NCI-H748 (cell line): Measurements from ENCODE around the gene ENG.
A peak's percentile ranks its signal among the peaks of the same experiment; 100 is the strongest.
"Not testable (repeated sequence)": the region's sequence is repeated elsewhere in the genome, so short reads cannot be mapped to it uniquely, and the experiment has no call there.

Source experiments
- DNase-seq: peaks from one replicate; lab custom pipeline; 2025; ENCODE audit not compliant: unreplicated experiment; lab: John Stamatoyannopoulos, UW

The ENG gene

DNA sequence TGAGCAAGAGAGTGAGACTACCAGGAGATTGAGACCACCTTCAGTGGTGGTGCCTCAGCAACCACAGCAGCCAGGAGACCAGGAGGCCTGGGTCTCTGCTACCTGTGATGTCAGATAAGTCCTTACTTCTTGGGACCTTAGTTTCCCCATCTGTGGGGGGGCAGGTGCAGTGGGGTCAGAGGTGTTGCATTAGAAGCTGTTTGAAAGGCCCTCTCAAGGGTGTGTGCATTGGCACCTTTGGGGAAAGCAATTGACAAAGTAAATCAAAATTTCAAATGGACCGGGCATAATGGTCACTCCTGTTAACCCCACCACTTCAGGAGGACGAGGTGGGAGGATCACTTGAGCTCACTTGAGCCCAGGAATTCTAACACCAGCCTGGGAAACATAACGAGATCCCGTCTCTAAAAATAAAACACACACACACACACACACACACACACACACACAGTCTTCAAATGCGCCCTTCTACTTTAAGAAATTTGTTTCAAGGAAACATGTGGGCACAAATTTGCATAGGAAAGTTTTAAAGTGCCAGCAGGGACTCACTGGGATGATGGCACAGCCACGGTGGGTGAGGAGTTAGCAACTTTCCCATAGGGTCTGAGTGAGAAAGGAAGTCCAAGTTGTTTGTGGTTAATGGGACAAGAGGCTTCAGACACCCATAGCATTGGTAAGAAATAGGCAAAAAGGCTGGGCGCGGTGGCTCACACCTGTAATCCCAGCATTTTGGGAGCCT lies 24.4 kb upstream of the ENG start:
- DNase-seq, result no peak

DNA sequence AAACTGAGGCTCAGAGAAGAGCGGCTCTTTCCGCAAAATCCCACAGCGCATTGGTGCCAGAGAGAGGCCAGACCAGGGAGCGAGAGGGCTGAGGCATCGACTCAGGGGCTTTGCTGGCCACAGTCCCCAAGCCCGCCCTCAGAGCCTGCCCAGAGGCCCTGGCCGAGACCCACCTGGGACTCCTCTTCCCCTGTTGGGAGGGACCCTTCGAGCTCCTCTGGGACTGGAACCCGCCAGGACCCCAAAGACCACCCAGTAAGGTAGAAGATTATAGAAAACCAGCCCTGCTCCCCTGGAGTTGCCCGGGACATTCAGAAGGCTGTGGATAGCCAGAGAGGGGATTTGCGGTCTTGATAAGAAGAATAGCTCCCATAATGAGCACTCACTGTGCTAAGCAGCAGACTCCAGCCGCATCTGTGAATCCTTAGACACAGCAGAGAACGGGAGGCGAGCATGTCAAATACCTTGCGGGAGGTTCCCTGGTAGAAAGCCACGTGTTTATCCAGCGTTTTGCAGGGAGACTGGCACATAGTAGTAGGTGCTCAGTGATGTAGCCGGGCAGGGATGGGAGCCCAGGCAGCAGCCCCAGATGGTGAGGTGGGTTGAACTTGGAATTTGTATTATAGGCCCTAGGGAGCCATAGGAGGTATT lies 23.7 kb upstream of the ENG start:
- peak; percentile 29 for DNase-seq

DNA sequence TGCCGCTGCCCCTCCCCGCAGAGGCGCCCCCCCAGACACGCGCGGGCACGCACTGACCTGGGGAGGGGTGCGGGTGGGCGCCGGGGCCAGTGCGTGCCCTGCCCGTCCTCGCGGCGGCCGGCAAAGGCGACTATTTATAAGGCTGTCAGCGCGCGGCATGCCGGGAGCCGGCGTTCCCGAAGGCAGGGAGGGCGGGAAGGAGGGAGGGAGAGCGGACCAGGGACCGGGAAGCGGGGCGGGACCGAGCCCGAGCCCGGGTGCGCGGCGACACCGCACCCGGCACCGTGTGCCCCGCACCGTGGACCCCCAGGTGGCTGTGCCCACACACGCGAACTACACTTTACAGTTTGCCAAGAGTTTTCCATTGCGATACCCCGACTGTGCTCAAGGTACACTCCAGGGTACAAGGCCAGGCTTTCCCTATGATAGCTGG lies 23.1 kb upstream of the ENG start, which contains the start of gene AK1:
Gene AK1 (minus strand): TSS at position 110 of the 433 bp plus-strand sequence. CDS start 3,058 bp downstream, outside the sequence.
- DNase-seq, result peak; percentile 78

DNA sequence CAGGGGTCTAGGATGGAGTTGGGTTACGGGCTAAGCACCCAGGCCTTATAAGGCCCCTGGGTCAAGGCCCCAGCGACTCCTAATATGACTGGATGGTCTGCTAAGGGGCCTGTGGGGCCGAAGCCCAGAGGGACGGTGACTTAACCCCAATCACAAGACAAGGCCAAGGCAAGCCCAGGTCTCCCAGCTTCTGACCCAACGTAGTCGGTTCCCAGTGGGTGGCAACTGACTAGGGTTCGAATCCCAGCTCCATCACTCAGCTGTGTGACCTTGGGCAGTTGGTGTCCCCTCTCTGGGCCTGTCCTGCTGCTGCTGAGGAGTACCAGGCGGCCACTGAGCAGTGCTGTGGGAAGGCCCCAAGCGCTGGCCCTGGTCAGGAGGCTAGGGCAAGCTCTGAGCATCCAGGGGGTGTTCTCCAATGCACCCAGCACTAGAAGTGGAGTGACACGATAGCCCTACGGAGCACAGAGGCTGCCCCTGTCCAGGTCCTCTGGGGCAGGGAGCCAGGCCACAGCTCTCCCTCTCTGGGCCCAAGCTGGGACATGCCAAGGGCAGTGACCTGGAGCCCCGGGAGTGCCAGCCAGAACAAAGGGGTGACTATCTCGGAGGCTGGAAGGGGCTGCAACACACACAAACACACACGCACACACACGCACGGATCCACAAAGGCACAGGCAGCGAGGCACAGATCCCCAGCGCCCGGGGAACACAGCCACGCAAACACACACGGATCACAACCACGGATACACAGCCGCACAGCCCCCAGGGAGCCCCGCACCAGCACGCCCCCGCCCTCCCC lies 22.5 kb upstream of the ENG start:
- peak; percentile 53 for DNase-seq

DNA sequence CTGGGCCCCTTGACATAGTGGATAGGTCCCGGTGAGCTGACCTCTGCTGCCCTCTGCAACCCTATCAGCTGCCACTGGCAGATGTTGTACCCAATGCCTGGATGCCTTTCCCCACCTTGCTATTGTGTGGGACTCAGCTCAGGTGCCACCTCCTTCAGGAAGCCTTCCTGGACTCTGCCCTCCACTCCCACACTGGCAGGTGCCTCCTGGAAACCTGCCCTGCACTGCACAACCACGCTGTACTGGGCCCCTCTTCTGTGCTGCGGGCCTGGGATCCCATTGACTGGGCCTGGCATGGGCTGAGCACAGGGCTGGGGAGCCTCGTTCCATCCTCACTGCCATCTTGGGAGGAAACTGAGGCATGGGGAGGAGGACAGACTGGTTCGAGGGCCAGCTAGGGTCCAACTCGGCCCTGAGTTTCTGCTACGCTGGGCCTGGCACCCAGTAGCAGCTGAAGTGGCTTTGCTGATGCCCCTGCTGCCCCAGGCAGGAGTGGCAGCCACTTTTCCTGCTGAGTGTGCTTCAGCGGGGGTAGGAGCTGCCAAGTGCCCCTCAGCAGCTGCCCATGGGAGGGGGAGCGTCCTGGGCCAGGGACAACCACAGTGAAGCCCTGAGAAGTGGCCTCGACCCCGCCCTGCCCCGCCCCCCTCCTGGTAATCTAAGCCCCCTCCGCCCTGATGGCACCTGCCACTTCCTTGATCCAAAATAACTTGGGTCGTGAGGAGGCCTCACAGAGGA lies 21.7 kb upstream of the ENG start:
- DNase-seq, result no peak

DNA sequence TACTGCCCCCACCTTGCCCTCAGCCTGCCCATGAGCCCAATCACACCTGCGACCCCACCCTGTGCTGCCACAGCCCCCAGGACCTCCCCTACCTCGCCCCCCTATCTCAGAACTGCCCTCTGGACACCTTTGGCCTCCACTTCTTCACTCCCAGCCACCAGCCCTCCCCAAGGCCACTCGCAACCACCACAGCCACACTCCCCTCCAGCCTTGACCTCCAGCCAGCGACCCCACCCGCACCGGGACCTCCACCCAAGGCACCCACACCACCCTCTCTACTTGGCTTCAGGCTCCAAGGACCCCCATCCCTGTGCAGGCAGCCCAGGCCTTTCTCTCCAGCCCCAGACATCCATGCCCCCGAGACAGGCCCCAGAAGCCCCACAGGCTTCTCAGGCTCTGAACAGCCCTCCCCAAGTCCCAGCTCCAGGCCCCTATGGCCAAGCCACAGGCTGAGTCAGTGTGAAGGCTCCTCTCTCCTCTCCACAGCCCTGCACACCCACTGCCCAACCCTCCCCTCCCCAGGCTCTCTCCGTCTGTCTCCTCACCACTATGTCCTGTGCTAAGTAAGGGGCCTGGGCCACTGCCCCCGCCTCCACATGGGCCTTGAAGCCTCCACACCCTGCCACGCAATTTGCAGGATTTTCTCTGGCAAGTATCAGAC lies 21.0 kb upstream of the ENG start:
- DNase-seq, result no peak

DNA sequence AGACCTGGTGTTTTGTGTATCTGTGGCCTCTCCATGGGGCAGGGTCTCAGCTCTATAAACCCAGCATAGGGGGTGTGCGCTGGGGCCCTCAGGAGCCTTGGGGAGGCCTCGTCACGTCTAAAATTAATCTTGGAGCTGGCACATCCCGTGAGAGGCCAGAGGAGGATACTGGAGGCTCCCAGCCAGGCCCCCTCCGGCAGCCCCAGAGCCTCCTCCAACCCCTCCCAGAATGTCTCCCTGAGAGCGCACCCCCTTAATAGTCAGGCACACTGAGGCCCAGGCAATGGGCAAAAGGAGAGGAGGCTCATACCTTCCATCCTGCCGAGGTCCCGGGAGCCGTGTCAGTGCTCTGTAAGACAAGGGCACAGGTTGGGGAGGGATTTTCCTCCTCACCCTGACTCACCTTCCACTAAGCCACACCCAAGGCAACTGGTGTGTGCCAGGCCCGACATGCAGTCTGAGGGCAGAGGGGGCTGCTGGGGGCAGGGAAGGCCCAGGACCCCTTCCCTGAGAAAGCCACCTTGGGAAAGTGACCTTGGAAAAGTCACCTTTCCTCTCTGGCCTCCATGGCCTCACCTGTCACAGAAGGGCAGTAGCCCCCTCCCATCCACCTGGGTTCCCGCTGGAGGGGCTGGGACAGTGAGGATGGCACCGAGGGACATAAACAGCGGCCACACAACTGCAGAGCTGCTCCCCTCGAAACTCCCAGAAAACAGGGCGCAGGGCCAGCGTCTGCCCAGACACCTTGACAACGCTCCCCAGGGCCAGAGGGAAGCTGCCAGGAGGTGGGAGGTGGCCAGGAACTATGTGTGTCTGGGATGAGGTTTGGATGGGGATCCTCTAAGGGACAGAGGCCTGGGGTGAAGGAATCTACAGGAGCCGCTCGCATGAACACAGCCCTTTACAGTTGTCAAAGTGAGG lies 20.1 kb upstream of the ENG start:
- no peak for DNase-seq

DNA sequence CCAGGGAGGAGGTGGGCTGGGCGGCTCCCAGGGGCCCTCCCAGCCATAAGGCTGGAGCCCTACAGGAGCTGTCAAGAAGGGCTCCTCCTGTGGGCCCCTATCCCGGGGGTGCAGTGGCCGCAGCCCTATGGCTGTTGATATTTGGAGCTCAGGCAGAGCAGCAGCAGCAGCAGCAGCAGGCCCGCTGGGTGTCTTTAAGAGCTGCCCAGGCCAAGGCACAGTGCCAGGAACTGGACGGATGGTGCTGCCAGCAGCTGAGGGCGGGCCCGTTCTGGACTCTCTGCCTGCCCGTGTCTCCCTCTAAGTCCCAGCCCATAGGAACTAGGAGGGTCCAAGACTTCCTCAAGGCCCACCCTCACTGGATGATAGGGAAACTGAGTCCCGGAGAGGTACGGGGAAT lies 19.4 kb upstream of the ENG start:
- no peak for DNase-seq

DNA sequence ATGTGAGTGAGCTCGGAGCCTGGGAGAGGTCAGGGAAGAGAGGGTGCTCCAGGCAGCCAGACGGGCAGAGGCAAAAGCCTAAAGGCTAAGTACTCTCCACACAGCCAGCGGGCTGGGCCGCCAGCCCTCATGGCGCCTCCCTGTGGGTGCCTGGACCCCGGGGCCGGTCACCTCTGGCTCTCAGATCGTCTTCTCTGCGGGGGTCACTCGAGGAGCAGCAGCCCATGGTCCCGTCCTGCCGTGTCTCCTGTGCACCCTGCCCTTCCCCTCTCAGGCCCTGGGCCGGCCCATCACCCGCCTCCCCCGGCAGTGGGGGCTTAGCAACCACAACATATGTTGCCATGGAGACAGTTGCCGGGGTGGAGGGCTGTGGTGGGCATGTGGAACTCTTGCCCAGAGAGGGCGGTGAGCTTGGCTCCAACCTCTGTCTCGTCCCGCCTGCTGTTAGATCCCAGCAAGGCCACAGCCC lies 18.8 kb upstream of the ENG start:
- DNase-seq, result no peak

DNA sequence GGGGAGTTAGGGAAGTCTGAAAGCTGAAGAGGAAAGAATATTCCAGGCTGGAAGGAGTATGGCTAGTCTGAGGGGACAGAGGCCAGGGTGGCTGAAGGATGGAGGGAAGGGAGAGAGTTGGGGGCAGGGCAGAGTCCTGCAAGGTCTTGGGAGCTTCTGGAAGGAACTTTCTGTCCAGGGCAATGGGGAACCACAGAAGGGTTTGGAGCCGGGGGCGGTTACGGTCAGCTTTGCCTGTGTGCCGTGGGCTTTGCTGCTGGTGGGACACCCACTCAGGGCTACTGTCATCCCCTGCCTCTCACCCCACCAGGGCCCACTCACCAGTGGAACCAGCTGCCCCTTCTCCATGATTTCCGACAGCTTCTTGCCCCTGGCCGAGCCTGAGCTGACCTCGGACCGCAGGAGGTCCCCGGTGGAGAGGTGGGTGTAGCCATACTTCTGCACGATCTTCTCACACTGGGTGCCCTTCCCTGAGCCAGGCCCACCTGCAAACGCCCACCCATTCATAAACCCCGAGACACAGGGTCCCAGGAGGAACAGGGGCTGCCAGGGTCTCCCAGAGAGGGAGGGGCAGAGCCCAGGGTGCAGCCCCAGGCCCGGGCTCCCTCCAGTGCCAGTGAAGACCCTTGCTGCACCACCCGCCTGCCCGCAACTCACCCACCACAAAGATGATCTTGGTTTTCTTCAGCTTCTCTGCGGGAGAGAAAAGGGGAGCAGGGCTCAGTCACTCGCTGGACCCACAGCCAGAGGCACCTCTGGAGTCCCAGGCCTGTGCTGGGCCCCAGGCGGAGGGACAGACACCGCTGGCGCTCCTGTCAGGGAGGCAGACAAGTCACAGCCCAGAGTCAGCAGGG lies 18.1 kb upstream of the ENG start:
- DNase-seq, result no peak

DNA sequence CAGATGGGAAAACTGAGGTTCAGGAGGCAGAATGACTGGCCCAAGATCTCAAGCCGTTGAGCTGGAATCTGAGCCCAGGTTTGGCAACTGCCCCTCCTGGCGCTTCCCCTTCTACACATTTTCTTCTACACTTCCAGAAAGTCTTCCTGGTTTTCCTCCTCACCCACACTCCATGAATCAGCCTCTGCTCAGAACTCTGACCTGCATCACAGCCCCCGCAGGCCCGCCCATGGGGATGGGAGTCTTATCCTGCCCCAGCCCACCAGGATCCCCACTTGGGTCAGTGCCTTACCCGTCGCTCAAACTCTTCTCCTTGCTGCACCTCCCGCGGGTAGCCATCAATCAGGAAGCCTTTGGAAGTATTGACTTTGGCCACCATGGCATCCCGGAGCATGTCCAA lies 17.1 kb upstream of the ENG start:
- DNase-seq, result no peak

DNA sequence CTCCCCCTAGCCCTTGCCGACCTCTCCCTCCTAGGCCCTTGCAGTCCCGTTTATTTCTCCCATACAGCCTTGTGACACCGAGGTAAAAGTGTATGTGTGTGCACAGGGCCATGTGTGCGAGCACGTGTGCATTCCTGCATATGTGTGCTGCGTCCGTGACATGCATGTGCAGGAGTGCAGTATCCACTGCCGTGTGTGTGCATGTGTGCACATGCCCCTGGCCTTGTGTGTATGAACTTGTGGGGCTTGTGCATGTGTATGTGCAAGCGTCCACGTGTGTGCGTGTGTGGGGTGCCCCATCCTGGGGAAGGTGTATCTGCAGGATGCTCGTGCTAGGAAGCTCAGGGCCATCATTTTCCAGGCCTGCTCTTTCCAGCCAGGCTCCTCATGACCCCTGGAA lies 16.4 kb upstream of the ENG start:
- no peak for DNase-seq

DNA sequence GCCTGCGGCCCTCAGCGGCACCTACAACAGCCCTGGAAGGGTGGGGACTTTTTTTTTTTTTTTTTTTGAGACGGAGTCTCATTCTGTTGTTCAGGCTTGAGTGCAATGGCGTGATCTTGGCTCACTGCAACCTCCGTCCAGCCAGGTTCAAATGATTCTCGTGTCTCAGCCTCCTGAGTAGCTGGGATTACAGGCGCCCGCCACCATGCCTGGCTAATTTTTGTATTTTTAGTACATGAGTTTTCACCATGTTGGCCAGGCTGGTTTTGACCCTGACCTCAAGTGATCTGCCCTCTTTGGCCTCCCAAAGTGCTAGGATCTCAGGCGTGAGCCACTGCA lies 15.7 kb upstream of the ENG start:
- not testable (repeated sequence) for DNase-seq

DNA sequence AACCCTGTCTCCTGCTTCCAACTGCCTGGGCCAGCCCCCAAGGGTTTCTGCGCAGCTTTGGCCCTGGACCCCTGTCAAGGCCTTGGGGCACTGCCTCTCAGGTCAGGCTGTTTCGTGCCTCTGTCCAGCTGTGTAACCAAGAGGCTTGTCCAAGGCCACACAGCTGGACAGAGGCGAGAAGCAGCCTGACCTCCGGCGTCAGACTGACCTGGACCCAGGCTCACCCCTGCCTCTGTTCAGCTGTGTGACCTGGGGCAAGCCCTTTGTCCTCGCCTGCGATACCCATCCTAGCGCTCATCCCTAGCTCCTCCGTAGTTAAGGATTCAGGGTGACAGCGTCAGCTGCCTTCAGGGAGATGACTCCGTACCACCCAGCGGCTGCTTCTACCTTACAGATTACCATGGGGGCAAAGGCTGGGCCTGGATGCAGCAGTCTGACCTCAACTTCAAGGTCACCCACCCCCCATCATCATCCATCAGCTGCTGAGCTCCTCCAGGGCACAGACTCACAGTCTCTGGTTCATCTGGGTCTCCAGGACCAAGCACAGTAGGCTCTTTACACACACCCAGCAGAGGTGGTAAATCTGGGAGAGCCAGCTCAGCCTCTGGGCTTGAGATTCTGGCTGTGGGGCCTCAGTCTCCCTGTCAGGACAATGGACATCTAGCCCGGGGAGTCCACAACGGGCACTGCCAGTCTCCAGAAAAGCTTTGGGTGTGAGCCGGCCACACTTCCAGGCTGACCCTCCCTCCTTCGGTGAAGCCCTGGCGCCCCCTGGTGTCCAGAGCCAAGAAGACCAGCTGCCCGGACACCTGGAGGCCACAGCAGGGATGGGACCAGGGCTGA lies 15.1 kb upstream of the ENG start:
- peak; percentile 78 for DNase-seq

DNA sequence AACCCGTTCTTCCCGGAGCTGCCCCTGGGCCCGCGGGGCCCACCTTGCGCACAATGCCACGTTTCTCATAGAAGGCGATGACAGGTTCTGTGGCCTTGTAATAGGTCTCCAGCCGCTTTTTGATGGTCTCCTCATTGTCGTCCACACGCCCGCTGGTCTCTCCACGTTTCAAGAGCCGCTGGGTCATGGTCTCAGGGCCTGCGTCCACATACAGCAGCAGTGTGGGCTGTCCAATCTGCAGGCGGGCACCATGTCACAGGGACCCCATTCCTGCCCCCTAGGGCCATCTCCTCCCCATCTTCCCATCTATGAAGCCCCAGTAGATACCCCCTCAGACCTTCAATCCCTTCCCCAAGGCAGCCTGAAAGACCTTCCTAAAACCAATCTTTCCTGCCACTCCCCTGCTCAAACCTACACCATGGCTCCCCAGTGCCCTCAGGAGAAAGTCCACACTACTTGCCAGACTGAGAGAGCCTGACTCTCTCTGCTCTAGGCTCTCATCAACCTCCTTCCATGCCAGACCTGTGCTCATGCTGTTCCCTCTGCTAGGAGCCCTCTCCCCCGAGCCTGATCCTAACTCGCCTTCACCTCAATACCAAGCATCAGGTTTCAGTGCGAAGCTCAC lies 13.9 kb upstream of the ENG start:
- DNase-seq, result no peak

DNA sequence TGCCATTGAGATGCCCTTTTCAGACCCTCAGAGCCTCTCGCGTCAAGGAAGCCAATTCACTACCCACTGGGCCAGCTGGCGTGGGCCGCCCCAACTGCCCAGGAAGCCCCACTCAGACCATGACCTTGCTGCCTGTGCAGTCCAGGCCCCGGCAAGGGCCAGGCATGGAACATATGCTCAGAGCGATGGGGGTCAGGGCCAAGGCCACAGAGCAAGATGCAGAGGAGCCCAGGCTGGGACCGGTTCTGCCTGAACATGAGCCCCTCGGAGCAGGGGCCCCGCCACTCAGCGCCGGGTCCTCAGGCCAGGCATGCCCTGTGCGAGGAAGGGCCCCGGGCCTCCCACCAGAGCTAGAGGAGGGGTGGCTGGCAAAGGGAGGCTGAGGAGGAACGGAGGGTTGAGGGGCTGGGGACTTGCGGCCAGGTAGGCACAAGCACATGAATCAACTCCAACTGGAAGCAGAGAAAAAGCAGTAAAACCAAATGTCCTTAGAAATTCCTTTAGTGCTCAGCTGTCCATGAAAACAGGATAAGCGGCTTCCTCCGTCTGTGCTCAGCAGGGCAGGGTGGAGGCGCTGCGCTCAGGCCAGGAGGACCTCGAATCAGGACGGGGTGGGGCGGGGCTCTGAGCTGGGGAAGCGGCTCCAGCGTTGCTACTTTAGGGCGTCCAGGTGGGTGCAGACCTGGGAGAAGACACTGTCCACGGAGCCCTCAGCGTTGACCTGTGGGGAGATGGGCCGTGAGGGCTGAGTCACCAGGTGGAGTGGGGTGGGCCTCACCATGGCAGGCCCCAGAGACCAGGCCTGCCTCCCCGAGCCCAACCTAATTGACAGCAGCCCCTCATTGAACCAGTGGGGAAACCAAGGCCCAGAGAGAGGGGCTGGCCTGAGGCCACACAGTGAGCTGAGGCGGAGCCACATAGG lies 13.2 kb upstream of the ENG start:
- no peak for DNase-seq
